Dedifferentiated amniotic fluid mesenchymal stem cell (primary cell): Measurements from ENCODE around the gene ISG20L2.
A peak's percentile ranks its signal among the peaks of the same experiment; 100 is the strongest.

Experiments
- DNase-seq: peaks from one replicate; pipeline ENCODE4 v3.0.0-alpha.2; 2016; ENCODE audit errors: extremely low spot score

Gene ISG20L2

DNA sequence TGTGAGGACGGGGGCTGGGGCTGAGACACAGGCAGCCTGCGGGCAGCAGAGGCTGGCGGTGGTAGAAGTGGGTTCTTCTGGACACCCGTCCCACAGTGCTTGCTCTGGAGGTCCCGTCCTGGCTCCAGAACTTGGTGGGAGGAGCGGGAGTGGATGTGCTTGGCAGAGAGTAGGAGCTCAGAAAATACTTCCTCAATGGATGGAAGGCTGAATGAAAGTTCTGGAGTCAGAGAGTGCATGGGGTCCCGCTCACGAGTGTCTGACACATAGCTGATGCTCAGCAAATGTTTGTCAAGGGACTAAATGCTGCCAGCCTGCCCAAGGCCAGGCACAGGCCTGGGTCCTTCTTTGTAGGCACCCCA is 37.9 kb downstream of the ISG20L2 start:
- no peak for DNase-seq

DNA sequence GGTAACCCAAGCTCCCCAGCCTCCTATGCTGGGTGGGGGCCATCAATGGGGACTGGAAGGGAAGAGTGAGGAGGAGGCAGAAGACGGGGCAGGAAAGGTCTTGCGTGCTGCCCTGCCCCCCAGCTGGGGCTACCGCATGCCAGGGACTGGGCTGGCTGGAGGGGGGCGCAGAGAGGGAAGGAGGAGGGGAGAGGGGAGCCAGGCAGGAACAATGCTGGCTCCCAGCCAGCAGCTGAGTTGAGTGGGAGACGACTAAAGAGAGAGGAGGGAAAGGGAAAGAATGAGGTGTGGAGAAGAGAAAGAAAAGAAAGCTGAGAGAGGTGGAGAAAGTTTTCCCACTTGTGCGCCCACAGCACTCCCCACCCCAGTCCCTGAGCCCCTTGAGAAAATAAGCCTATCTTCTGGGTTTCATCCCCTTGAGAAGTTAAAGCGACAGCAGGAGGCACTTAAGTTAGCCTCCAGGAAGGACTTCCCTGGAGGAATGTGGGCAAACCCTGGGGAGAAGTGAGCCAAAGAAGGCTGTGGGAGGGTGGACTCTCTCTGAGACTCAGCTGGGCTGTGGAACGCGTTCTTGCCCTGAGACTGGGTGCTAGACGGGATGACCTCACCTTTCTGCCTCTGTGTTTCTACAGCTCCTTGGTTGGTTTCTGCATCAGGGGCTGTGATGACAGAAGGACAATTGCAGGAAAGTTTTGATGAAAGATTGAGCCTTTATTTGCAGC is 38.5 kb downstream of the ISG20L2 start:
- no peak for DNase-seq

DNA sequence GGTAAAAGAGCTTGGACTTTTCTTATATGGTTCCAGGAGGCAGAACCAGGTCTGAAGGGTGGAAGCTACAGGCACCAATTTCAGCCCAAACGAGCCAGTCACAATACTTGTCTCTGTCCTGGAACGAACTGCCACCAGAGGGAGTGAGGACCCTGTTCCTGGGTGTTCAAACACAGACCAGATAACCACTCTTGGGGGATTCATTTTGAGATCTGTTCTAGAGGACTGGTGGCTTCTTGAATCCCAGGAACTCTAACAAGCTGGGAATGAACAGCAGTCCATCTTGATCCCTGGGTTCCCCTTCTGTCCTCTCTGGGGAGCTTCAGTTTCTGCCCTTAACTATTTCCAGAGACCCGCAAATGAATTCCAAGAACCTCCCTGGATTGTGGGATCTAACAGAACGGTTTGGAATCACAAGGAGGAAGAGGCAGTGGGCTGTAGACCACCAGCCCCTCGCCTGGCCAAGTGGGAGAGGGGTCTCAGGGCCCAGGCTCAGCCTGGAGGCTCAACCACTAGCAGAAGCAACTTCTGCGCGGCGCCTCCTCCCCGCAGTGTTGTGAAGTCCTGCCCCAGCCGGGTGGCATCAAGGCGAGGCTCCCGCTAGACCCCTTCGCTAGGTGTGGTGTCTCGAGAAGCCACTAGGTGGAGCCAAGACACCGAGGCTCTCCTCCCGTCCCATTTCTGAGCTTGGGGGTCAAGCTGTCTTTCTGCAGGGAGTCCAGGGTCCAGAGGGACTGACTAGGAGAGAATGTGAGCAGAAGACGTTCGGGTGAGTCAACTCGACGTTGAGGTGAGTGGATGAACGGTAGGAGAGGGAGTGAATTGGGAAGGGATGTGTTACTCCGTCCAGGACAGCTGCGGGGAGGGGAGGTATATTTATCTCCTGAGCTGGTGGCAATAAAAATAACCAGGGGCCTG is 39.3 kb downstream of the ISG20L2 start:
- DNase-seq = peak; percentile 77

DNA sequence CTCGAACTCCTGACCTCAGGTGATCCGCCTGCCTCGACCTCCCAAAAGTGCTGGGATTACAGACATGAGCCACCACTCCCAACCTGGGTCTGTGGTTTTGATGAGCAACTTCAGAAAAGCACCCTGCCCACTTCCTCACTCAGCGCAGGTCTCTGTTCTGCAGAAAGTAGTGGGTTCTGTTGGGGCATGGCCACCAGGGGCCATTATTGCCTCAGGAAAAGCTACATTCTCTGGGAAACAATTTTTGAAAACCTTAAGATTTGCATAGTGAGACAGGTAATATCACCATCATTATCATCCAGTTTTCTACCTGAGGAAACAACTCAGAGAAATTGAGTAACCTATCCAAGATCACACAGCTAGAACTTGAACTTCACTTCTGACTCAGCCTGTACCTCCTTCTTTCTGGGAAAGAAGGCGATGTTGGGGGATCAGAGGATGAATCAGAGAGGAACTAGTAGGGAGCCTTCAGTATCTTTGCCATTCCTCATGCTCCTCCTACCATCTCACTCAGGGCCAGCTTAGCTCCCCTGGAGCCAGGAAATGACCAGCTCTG is 44.3 kb downstream of the ISG20L2 start:
- DNase-seq = no peak

DNA sequence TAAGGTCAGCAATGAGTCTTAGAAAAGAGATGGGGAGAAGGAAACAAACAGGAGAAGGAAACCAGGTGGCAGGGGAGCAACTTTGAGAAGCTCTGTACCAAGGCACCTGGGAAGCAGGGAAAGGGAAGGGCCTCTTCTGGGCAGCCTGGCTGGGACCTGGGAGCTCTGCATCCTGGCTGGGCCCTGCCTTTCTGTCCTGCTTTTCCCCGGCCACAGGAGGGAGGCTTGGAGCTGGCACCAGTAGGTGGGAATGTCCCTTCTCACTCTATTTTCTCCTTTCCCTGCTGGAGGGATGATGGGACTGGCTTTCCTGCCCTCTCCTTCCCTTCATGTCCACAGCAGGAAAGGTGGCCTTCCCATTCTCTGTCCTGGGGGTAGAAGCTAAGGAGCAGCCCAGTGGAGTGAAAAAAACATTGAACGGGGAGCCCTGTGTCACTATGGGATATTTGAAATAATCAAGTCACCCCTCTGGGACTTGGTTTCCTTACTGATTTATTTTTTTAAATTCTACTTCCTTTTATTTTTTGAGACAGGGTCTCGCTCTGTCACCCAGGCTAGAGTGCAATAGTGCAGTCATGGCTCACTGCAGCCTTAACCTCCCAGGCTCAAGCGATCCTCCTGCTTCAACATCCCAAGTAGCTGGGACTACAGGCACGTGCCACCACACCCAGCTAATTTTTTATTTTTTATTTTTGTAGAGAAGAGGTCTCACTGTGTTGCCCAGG is 46.2 kb downstream of the ISG20L2 start:
- no peak for DNase-seq

DNA sequence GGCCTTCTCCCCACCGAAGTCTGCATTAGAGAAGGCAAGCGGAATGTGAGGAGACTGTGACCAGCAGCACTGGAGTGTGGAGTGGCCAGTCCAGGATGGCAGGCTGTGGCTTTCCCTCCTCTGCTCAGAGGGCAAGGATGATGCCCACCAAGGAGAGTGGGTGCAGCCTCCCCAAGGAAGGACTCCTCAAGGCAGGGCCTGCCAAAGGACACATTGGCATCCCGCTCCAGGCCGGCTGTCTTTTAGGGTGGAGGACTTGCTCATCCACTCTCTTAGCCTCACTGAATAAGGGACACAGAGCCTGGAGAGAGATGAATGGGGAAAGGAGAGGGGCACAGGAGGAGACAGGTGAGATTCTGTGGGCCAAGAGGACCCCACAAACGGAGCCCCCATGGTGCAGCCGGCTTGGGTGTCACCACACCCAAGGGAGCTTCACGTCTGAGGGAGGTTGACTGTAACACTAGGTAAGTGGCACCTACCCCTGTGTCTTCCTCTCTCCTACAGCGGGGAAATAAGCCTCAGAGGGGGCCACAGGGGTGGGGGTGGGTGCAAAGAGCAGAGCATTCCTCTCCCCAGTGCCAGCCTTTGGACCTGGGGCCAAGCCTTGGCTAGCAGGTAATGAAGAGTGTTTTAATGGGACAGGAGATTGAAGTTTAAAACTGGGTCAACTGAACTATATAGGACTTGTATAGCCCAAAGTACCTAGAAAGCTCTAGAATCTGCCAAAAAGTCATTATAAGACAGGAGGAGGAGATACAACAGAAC is 47.2 kb downstream of the ISG20L2 start:
- no peak for DNase-seq

DNA sequence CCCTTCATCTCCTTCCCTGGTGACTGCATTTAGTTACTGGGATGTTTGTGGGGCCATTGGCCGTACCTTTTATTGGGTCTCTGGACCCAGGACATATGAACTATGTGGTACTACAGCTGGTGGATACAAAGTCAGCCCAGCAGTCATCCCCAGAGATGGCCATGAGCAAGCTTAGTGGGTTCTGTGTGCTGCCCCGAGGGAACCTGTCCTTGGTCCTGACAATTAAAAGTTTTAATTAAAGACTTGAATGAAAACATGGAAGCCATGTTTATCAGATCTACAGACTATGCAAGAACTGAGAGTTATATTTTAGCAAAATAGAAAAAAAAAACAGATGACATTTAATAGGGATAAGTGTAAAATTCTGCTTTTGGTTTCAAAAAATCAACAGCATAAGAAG is 48.5 kb downstream of the ISG20L2 start:
- DNase-seq = no peak

DNA sequence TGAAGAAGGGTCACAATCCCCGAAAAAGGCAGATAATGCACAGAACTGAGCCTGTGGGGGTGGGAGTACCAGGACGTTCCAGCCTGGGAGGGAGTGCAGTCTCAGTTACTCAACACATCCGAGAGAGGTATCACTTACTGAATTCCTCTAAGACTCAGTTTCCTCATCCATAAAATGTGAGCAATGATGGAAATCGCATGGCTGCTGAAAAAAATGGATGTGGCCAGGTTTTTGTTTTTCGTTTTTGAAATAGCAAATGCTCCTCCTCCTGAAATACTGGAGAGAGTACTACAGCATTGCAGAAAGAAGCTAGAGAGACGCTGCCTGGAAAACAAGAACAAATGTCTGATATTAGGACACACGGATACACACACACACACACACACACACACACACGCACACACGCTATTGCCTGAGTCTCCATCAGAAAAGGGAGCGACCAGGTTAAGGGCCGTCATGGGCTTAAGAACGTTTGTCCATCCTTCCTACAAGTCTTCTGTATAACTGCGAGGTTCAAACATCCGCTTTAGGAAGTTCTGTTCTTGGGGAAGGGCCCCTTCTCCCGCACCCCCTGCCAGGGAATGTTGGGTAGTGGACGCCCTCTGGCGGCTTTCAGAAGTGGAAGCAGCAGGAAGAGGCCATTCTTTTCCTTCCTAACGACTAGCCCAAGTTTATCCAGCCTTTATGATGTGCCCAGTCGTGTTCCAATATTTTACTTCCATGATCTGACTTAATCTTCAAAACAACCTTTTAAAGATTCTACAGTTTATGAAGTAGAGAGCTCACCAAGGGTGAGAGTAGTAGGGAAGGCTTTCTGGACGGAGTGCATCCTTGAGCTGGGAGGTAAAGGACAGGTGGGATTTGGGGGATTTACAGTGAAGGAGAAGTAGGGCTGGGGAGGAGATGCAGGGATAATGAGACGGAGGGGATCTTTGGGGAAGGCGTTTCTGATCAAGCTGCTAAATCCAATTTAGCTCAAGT is 50.7 kb downstream of the ISG20L2 start:
- peak; percentile 77 for DNase-seq

DNA sequence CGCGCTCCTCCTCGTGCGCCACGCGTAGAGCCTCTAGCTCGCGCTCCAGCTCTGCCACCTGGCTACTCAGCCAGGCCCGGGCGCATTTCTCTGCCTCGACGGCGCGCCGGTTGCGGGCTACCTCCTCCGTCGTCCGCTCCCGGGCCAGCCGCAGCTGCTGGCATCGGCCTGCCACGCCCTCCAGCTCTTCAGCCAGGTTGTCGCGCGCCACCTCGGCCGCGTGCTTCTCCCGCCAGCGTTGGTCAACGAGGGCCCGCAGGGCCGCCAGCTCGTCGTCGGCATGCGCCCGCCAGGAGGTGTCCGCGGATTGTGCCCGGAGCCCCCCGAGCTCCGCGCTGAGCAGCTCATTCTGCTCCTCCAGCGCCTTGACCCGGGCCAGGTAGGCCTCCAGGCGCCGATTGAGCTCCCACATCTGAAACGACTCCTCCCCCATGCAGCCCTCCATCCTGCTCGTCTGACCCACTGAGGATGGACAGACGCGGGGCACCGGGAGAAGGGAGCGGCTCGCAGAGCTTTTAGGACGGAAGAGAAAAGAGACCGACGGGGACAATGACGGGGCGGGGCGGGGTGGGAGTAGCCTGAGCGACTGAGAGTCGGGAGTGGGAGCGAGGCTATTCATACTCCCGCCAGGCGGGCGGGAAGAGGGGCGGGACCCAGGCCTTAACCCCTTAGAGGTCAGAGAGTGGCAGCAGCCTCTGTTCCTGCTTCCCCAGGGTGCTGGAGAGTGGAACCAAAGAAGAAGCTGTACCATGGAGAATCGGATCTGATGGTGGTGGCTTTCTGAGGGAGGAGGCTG is 51.5 kb downstream of the ISG20L2 start, which contains the start of gene NES:
NES (minus strand) TSS at position 588 of the 796 bp plus-strand sequence; CDS start at position 445, 143 bp downstream.
- no peak for DNase-seq

DNA sequence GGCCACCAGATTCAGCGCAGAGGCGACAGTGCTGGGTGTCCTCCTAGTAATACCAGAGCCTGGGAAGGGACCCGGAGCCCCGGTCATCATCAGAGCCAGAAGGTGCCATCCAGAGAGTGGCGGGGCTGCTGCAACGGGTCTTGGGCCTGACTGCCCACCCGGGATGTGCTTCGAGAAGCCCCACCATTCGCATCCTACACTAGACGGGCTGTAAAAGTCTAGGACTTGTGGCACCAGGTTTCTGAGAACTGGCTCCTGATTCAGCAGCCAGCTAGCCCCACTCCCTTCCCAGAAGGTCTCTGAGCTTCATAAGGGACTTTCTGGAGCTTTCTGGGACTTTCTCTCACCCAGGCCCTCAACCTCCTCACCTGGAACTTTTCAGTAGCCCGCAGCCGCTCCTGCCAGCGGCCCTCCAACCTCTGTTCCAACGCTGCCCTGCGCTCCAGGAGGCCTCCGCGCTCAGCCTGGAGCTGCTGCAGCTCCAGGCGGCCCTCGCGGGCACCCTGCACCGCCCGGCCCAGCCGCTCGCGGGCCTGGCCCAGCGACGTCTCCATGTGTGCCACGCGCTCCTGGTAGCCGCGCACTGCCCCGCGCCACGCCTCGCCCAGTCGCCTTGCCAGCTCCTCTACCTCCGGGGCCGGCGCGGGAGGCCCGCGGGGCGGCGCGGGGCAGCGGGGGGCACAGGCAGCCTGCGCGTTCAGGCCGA is 52.3 kb downstream of the ISG20L2 start:
- DNase-seq = no peak

DNA sequence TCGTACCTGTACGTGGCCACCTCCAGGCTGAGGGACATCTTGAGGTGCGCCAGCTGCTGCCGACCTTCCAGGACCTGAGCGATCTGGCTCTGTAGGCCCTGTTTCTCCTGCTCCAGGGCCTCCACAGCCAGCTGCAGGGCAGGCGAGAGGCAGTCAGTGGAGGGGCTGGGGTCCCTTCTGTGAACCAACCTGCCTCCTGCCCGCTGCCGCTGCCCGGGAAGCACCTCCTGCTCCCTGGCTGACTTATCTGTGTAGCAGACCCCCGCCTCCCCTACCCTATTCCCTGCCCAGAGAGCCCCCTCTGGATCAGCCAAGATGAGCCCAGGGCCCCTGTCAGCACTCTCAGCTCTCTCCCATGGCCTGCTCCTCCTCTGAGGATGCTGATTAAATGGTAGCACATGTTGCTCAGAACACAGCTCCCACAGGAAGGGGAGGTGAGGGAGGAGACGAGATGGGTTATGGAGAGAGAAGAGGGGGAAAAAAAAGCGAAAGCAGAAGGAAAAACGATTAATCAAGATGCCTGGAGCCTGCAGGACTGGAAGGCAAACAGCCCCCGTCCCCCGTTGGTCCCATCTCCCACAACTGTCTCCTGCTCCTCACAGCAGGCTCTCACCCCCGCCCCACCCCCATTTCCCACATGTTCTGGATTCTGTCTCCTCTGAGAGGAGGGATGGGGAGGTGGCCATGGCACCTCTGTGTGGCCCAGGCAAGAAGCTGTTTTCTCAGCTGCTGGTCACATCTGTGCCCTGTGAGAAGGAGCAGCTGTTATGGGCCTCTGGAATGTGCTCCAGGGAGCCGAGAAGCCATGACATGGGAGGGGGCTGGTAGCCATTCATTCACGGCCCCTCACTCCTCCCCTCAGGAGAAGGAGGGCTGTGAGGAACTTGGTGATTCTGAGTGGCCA is 53.1 kb downstream of the ISG20L2 start:
- no peak for DNase-seq

DNA sequence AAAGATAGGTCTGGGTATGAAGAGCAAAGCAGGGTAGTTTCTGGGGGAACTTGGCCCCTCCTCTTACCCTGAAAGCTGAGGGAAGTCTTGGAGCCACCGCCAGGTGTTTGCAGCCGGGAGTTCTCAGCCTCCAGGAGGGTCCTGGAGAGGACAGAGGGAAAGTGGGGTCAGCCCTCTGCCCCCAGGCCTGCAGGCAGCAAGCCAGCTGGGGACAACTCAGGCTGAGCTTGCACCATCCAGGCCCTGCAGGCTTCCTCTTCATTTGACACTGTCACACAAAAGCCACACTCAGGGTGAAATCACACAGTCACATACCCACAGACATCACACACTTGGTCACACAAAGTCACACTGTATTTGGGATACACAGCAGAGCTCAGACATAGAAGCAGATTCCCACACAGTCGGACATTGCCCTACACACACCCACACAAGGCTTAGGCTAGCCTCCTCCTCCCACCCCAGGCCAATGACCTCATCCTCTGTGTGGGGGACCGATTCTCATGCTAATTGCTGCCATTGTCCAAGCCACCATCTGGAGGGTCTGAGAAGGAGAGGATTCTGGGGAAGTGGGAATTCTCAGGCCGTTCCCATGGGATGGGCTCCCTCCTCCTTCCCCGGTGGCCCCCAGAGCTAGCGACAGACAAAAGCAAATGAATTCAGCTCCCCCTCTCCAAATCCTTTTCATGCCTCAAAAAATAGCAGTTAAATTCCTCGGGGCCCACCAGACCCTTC is 55.0 kb downstream of the ISG20L2 start:
- DNase-seq = no peak
